C4-2B (cell line): ENCODE measurements around the gene CDKN2AIP.

ENCODE experiments used
- ZFX ChIP-seq: fragments of 450-650 bp; IDR thresholded peaks from 2 replicates; pipeline ENCODE4 v1.6.1; 2017
- TF ChIP-seq, protein P1 (sequence below): fragments of 450-650 bp; conservative IDR thresholded peaks from 2 replicates; pipeline ENCODE4 v1.5.1; 2017; ENCODE audit warnings: mild to moderate bottlenecking

DNA sequence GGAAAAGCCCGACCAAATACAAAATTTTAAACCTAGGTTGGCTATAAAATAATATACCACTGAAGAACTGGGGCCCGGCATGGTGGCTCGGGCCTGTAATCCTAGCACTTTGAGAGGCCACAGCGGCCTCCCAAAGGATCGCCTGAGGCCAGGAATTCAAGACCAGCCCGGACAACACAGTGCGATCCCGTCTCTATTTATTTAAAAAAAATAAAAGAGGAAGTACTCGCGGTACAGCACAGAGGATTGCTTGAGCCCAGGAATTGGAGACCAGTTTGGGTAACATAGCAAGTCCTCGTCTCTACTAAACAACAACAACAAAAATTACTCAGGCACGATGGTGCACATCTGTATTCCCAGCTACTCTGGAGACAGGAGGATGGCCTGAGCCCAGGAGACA is 44.8 kb upstream of the CDKN2AIP start:
- TF ChIP-seq, protein P1, sequence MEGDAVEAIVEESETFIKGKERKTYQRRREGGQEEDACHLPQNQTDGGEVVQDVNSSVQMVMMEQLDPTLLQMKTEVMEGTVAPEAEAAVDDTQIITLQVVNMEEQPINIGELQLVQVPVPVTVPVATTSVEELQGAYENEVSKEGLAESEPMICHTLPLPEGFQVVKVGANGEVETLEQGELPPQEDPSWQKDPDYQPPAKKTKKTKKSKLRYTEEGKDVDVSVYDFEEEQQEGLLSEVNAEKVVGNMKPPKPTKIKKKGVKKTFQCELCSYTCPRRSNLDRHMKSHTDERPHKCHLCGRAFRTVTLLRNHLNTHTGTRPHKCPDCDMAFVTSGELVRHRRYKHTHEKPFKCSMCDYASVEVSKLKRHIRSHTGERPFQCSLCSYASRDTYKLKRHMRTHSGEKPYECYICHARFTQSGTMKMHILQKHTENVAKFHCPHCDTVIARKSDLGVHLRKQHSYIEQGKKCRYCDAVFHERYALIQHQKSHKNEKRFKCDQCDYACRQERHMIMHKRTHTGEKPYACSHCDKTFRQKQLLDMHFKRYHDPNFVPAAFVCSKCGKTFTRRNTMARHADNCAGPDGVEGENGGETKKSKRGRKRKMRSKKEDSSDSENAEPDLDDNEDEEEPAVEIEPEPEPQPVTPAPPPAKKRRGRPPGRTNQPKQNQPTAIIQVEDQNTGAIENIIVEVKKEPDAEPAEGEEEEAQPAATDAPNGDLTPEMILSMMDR, result no peak
- TF ChIP-seq ZFX, result no peak
